Activated CD8-positive, alpha-beta memory T cell treated with anti-CD3 and anti-CD28 coated beads, Interleukin-2, amount 50 U/mL, for 1 hour (primary cell): ENCODE data around the gene TOR3A.
"Not testable (repeated sequence)": the region's sequence is repeated elsewhere in the genome, so short reads cannot be mapped to it uniquely, and the experiment has no call there.

ENCODE experiments used
- DNase-seq: peaks from one replicate; pipeline ENCODE4 v3.0.0-alpha.2; 2020; ENCODE audit errors: extremely low read depth

TOR3A gene

GRCh38 chr1:179081687-179082332 is at the start of gene TOR3A:
Gene TOR3A (plus strand): TSS chr1:179082070. CDS start chr1:179082129, 59 bp downstream.
- DNase-seq, result no peak

GRCh38 chr1:179034720-179035119 is 47.1 kb upstream of the TOR3A start:
- DNase-seq, result no peak

- DNase-seq, result no peak
Measured at GRCh38 chr1:179036844-179037465, 44.9 kb upstream of the TOR3A start.

- DNase-seq, result no peak
Measured at GRCh38 chr1:179038528-179039281, 43.2 kb upstream of the TOR3A start.

GRCh38 chr1:179039502-179040174 is 42.2 kb upstream of the TOR3A start:
- DNase-seq, result not testable (repeated sequence)

GRCh38 chr1:179040175-179040551 is 41.7 kb upstream of the TOR3A start:
- not testable (repeated sequence) for DNase-seq

- no peak for DNase-seq
Measured at GRCh38 chr1:179042087-179042486, 39.8 kb upstream of the TOR3A start.

GRCh38 chr1:179042700-179043099 is 39.2 kb upstream of the TOR3A start:
- DNase-seq, result no peak

GRCh38 chr1:179043266-179043665 is 38.6 kb upstream of the TOR3A start:
- DNase-seq, result no peak

- no peak for DNase-seq
Measured at GRCh38 chr1:179043907-179044306, 38.0 kb upstream of the TOR3A start.

GRCh38 chr1:179046808-179047635 is 34.8 kb upstream of the TOR3A start:
- no peak for DNase-seq

GRCh38 chr1:179047636-179047997 is 34.3 kb upstream of the TOR3A start:
- no peak for DNase-seq

GRCh38 chr1:179048339-179049124 is 33.3 kb upstream of the TOR3A start:
- no peak for DNase-seq

GRCh38 chr1:179052776-179053175 is 29.1 kb upstream of the TOR3A start:
- DNase-seq, result no peak

- DNase-seq, result no peak
Measured at GRCh38 chr1:179053486-179053885, 28.4 kb upstream of the TOR3A start.

- DNase-seq, result no peak
Measured at GRCh38 chr1:179055937-179056336, 25.9 kb upstream of the TOR3A start.

- no peak for DNase-seq
Measured at GRCh38 chr1:179058487-179059483, 23.1 kb upstream of the TOR3A start.

GRCh38 chr1:179061360-179062282 is 20.2 kb upstream of the TOR3A start:
- DNase-seq, result no peak
